Fibroblast of skin of scalp (primary cell): ENCODE data around the gene PSMC2. TPM values are rescaled to one million over a fixed set of nuclear protein-coding genes. Genes with fewer than 3 reads are reported as not detected.

ENCODE experiments used
- DNase-seq: peaks from one replicate; pipeline ENCODE4 v3.0.0-alpha.2; 2013
- polyA plus RNA-seq, 2 experiments: library from polyadenylated mRNA; unstranded; fragments of 120-200 nt; gene quantifications; one replicate each; pipeline ENCODE4 v1.2.1, GENCODE V29; 2013; ENCODE audit not compliant: insufficient read length in 2 of 2

PSMC2 gene
- polyA plus RNA-seq (2013, experiment 1 of 2; ENCODE audit: insufficient read length), result 123 TPM
- 119 TPM for polyA plus RNA-seq (2013, experiment 2 of 2; ENCODE audit: insufficient read length)

GRCh38 chr7:103347507-103348267, at the start of gene PSMC2:
Gene PSMC2, plus strand, starts transcription at chr7:103347643. Its CDS starts 69 bp downstream, at chr7:103347712.
- DNase-seq, result peak; percentile 94

GRCh38 chr7:103297837-103298179, 49.6 kb upstream of the PSMC2 start:
- no peak for DNase-seq

GRCh38 chr7:103299660-103300059, 47.8 kb upstream of the PSMC2 start:
- no peak for DNase-seq

DNA sequence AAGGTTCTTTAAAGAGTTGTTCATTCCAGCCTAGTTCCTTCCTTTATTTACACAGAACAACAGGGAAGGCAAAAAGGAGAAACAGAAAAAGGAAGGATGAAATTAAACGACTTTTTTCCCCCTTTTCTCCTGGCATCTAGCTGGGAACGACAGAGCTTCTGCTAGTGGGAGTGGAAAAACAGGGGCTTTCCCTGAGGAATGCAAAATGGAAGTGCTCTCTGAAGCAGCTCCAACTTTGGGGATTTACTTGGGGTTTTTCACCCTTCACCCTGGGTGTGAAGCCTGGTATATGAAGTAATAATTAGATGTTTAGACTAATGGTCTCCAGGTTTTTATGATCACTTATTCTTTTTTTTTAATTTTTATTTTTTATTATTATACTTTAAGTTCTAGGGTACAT, 46.0 kb upstream of the PSMC2 start:
- DNase-seq, result no peak

DNA sequence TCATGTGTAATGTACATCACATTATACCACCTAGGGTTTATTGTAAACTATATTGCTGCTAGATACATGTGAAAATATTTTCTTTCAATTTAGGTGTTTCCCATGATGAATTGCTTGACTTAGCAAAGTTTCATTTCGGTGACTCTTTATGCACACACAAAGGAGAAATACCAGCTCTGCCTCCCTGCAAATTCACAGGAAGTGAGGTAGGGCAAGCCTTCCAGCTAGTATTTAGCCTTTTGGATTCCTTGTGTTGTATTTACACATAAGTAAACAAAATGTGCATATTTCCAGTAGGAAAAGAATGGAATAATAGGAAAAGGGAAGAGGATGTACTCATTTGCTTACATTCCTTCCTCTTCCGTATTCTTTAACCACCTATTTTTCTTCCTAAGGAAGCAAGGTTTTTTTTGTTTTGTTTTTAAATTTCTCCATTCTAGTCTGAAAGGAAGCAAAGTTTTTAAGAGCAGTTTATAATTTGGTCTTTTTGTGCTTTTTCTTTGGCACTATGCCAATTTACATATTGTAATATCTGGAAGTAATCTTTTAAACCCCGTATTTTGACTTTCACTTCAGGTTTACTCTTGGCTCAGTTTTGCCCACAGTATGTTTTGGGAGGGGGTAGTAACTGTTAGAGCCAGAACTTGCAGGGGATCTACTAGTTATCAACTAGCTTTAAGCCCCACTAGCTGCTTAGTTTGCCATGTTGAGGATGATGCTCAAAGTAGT, 39.8 kb upstream of the PSMC2 start:
- DNase-seq, result no peak

DNA sequence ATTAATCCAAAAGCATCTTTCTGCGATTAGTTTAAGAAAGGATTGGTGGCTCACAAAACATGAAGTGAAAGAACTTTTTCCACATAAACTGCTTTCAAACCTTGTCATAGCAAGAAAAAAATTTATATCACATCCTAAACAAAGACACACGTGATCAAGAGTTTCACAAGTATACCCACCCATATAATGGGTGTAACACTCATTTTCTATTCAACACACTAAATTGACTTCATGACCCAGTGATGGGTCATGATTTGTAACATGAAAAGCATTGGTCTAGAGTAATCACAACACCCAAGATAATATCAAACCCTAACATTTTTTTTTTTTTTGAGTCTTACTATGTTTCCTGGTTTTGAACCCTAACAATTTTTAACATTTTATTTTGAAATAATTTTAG, 32.6 kb upstream of the PSMC2 start:
- no peak for DNase-seq

GRCh38 chr7:103316380-103316941, 31.0 kb upstream of the PSMC2 start:
- no peak for DNase-seq

DNA sequence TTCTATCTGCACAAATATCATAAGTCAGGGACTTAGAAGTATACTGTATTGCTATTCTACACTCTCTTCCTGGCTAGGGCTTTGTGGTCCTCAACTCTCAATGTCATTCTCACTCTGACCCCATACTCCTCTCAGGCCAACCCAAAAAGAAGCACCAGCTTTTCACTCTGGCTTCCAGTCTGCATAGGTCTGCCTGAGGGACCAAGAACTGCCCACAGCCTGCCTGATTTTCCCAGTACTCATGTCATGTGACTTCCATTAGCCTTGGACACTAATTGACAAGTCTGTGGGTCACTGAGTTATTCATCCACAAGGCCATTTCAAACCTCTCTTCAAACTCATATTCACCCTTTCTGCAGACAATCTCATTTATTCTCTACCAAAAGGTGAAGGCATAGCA, 30.4 kb upstream of the PSMC2 start:
- DNase-seq, result no peak

- DNase-seq, result no peak
Observed at GRCh38 chr7:103325744-103326143, 21.7 kb upstream of the PSMC2 start.

DNA sequence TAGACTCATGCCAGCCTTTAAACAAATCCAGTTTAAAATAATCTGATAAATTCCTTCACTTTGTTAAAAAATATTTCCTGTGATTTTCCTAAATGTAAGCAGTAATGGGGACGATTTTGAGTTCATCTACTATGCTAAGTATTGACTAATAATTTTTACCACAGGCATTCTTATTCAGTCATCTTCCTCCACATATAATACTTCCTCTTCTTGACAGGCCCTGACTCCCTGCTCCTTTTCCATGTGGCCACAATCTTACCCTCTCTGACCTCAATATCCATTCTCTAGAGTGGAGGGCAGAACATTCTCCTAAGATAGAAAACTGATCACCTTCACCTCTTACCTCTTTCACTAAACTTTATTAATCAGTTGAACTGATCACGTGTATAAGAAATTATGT, 10.7 kb upstream of the PSMC2 start:
- DNase-seq, result no peak

GRCh38 chr7:103338864-103339263, 8.6 kb upstream of the PSMC2 start:
- no peak for DNase-seq

GRCh38 chr7:103341466-103341865, 6.0 kb upstream of the PSMC2 start:
- DNase-seq, result no peak

GRCh38 chr7:103343332-103343731, 4.1 kb upstream of the PSMC2 start:
- no peak for DNase-seq

DNA sequence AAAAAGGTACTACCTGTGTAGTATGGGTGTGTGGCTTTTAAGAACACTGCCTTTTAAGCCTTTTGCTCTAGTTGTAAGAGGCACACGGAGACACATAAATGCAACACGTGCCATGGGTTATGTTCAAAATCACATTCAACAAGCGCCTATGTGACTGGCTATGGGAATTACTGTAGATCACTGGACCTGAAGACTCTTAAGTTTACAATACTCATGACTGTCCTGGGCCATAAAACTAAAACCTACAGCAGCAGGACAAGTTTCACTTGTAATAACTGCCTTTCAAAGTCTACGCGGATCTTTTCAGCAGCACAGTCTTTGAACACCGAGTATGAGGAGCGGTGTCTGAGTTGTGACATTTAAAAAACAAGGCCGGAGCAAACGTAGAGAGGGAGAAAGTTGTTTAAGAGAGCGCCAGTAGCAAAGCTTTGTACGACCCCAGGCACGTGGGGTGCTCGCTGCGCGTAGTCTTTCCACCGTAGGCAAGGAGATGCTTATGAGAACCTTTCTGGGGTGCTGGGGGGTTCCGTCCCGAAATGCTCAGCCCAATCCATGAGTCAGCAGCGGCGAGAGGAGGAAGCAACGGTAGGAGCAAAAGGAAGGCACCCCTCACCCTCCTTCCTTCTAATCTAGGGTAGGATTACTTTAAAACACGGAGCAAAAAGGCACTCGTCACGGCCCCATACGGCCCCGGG, 3.5 kb upstream of the PSMC2 start:
- DNase-seq, result peak; percentile 15

- DNase-seq, result peak; percentile 94
Observed at GRCh38 chr7:103344453-103345149, 2.8 kb upstream of the PSMC2 start, which contains the start of gene DNAJC2. Gene DNAJC2, minus strand, starts transcription at chr7:103344767. Its CDS starts 145 bp downstream, at chr7:103344622.

- DNase-seq, result no peak
Observed at GRCh38 chr7:103346396-103346795, 1.0 kb upstream of the PSMC2 start.

- DNase-seq, result no peak
Observed at GRCh38 chr7:103348452-103348851, 1.0 kb downstream of the PSMC2 start.

GRCh38 chr7:103348959-103349358, 1.5 kb downstream of the PSMC2 start:
- no peak for DNase-seq

DNA sequence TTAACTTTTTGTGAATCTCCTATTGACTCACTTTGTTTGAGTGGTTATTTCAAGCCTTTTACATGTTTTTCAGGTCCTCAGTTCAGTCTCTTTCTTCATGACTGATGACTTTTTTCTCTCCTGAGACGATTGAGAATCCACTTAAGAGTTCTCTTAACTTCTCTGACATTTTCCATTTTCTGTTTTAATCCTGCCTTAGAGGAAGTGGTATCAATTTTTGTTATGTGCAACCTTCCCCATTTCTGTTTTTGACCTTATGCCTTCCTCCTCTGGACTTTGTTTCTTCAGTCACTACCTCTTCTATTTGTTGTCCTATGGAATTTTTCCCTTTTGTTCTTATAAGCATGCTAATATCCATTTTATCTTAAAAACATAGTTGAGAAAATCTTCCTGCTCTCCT, 2.4 kb downstream of the PSMC2 start:
- no peak for DNase-seq

DNA sequence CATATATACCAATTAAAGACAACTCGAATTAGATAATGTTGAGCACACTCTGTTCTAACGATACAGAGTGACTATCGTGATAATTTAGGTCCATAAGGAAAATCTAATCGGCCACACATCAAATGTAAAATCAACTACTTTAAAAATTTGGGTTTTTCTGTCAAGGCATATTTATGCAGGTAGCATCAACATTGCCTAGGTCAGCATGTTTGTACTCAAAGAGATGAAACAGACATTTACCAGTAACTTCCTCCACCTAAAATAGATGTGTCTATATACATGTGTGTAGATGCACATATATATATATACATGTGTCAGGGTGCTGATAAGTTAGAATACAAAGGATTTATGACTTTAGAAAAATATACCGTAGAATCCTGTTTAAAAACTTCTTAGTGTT, 22.0 kb downstream of the PSMC2 start:
- DNase-seq, result no peak

DNA sequence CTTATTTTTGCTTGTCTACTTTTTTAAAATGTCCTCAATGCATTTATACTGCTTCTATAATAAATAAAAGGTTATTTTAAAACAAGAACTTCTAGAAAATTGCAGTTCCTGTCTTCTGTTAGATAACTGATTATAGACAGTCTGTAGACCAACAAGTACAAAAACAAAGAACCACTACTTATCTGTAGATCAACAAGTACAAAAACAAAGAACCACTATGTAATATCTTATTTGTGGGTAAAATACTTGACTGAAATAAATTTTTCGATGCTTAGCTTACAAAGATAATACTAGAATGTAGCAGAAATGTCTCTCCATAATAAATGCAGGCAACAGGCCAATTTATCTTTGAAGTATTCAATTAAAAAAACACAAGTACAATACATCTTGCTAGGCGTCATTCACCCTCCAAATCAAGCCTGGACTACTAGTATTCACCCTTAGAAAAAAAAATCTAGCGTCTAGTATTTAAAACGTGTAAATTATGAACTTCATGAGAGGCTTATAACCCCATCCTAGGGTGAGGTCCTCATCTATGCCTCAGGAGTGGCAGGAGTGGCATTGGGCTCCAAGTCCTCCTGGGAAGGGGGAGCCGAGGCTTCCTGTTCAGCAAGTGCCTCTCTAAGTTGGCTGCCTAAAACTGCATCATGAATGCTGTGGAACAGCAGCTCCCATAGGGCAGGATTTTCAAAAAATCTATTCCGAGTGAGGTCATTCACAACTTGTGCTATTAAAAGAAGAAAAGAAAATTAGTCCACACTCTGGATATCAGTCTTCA, 26.6 kb downstream of the PSMC2 start:
- DNase-seq, result no peak
